MM.1S (cell line): ENCODE results near the gene CCDC152.

Experiments used
- DNase-seq: peaks from one replicate; pipeline ENCODE4 v3.0.0-alpha.2; 2015
- H2AFZ ChIP-seq: fragments of 300-600 bp; sonication (generic); 2 replicates; pipeline ENCODE4 v1.6.0; 2016; ENCODE audit warnings: antibody characterized with exemption, low read length
- H3F3A ChIP-seq: fragments of 300-600 bp; sonication (generic); 2 replicates; pipeline ENCODE4 v1.6.1; 2016; ENCODE audit warnings: mild to moderate bottlenecking, antibody characterized with exemption, low read length, moderate library complexity, mixed read lengths; ENCODE audit not compliant: insufficient read depth
- H3K27ac ChIP-seq: fragments of 300-600 bp; sonication (generic); 2 replicates; pipeline ENCODE4 v1.5.1; 2016; ENCODE audit warnings: mild to moderate bottlenecking, low read length
- H3K27me3 ChIP-seq: fragments of 300-600 bp; sonication (generic); replicated peaks from 2 replicates; pipeline ENCODE4 v1.6.0; 2016; ENCODE audit warnings: low read length; ENCODE audit not compliant: insufficient read depth
- H3K36me3 ChIP-seq: fragments of 300-600 bp; sonication (generic); replicated peaks from 2 replicates; pipeline ENCODE4 v1.6.1; 2016; ENCODE audit warnings: mild to moderate bottlenecking, low read length, mixed read lengths; ENCODE audit not compliant: insufficient read depth
- H3K4me1 ChIP-seq: fragments of 300-600 bp; sonication (generic); 2 replicates; pipeline ENCODE4 v1.6.1; 2016; ENCODE audit warnings: low read length, mixed read lengths
- H3K4me2 ChIP-seq: fragments of 300-600 bp; sonication (generic); 2 replicates; pipeline ENCODE4 v1.6.0; 2016; ENCODE audit warnings: low read depth, low read length
- H3K4me3 ChIP-seq: fragments of 300-600 bp; sonication (generic); 2 replicates; pipeline ENCODE4 v1.5.1; 2016; ENCODE audit warnings: low read length, mixed read lengths
- H3K79me2 ChIP-seq: fragments of 300-600 bp; sonication (generic); 2 replicates; pipeline ENCODE4 v1.6.1; 2016; ENCODE audit warnings: mixed run types, low read length, mixed read lengths
- H3K9ac ChIP-seq: fragments of 300-600 bp; sonication (generic); 2 replicates; pipeline ENCODE4 v1.6.1; 2016; ENCODE audit warnings: low read length, mixed read lengths
- H3K9me2 ChIP-seq: fragments of 300-600 bp; sonication (generic); replicated peaks from 2 replicates; pipeline ENCODE4 v1.6.1; 2016; ENCODE audit warnings: mild to moderate bottlenecking, low read length, mixed read lengths; ENCODE audit not compliant: insufficient read depth
- H3K9me3 ChIP-seq: fragments of 300-600 bp; sonication (generic); replicated peaks from 2 replicates; pipeline ENCODE4 v1.6.1; 2016; ENCODE audit warnings: mild to moderate bottlenecking, low read length, mixed read lengths; ENCODE audit not compliant: insufficient read depth
- H4K20me1 ChIP-seq: fragments of 300-600 bp; sonication (generic); 2 replicates; pipeline ENCODE4 v1.6.1; 2016; ENCODE audit warnings: mild to moderate bottlenecking, low read length, moderate library complexity, mixed read lengths; ENCODE audit not compliant: insufficient read depth
- EZH2 ChIP-seq: fragments of 300-600 bp; sonication (generic); optimal IDR thresholded peaks from 2 replicates; pipeline ENCODE3; 2017; ENCODE audit warnings: low read depth, mild to moderate bottlenecking, antibody characterized with exemption, low read length, mixed read lengths
- EZH2phosphoT487 ChIP-seq: fragments of 300-600 bp; sonication (generic); IDR thresholded peaks from 2 replicates; pipeline ENCODE4 v1.6.1; 2018; ENCODE audit warnings: antibody characterized with exemption, low read length
- TF ChIP-seq, protein P1 (sequence below): fragments of 300-600 bp; sonication (generic); IDR thresholded peaks from 2 replicates; pipeline ENCODE4 v1.5.1; 2016; ENCODE audit warnings: antibody characterized with exemption, low read length, mixed read lengths

The CCDC152 gene

DNA sequence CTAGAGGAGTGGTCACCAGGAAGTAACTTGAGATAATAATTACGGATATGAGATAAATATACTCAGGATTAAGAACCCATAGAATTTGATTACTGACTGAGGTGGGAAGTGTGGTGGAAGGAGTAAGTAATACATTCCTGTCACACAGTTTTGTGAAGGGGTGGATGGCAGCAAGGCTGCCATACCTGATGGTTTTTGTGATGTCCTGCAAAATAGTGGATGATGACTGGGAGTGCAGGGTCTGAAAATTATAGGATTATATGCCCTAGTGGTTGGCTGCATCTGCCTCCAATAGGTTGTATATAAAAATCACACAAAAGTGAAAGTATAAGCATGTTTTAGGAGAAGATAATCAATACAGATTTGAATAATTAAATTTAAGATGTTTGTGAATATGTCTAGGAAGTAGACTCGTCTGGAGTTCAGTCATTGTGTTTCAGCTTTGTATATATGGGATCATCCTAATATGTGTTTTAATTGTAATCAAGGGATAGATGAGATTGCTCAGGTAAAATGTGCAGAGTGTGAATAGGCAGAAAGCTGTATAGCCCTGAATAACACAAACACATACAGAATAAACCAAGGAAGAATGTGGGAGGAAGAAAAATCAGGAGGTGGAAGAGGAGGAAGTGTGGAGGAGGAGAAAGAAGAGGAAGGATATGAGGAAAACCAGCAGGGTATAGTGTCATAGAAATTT is 49.5 kb downstream of the CCDC152 start:
- no peaks in the 10 kb centered on the region for H3F3A ChIP-seq
- no peaks in the 10 kb centered on the region for H3K9me3 ChIP-seq
- H3K36me3 ChIP-seq = no peaks in the 10 kb centered on the region
- H3K9me2 ChIP-seq = no peaks in the 10 kb centered on the region
- H3K27me3 ChIP-seq = no peaks in the 10 kb centered on the region
- TF ChIP-seq EZH2 (no peak), EZH2phosphoT487 (no peak)
- TF ChIP-seq, protein P1, sequence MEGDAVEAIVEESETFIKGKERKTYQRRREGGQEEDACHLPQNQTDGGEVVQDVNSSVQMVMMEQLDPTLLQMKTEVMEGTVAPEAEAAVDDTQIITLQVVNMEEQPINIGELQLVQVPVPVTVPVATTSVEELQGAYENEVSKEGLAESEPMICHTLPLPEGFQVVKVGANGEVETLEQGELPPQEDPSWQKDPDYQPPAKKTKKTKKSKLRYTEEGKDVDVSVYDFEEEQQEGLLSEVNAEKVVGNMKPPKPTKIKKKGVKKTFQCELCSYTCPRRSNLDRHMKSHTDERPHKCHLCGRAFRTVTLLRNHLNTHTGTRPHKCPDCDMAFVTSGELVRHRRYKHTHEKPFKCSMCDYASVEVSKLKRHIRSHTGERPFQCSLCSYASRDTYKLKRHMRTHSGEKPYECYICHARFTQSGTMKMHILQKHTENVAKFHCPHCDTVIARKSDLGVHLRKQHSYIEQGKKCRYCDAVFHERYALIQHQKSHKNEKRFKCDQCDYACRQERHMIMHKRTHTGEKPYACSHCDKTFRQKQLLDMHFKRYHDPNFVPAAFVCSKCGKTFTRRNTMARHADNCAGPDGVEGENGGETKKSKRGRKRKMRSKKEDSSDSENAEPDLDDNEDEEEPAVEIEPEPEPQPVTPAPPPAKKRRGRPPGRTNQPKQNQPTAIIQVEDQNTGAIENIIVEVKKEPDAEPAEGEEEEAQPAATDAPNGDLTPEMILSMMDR = no peak
- H2AFZ ChIP-seq = no peak overlapping the region
- DNase-seq = no peak
- no peaks in the 10 kb centered on the region for H3K79me2 ChIP-seq
- no peaks in the 10 kb centered on the region for H3K4me1 ChIP-seq
- H3K4me2 ChIP-seq = no peak overlapping the region
- H4K20me1 ChIP-seq = no peaks in the 10 kb centered on the region
- H3K27ac ChIP-seq = no peak overlapping the region
- no peak overlapping the region for H3K9ac ChIP-seq
- H3K4me3 ChIP-seq = no peak overlapping the region

GRCh38 chr5:42806701-42807262 is 50.2 kb downstream of the CCDC152 start:
- no peaks in the 10 kb centered on the region for H4K20me1 ChIP-seq
- no peaks in the 10 kb centered on the region for H3K27me3 ChIP-seq
- H3K9me2 ChIP-seq = no peaks in the 10 kb centered on the region
- H2AFZ ChIP-seq = no peak overlapping the region
- no peaks in the 10 kb centered on the region for H3K79me2 ChIP-seq
- no peak overlapping the region for H3K27ac ChIP-seq
- H3K9ac ChIP-seq = no peak overlapping the region
- no peaks in the 10 kb centered on the region for H3K4me1 ChIP-seq
- no peak overlapping the region for H3K4me2 ChIP-seq
- no peak overlapping the region for H3K4me3 ChIP-seq
- TF ChIP-seq, protein P1 = no peak
- TF ChIP-seq EZH2 = no peak
- TF ChIP-seq EZH2phosphoT487 = no peak
- H3K36me3 ChIP-seq = no peaks in the 10 kb centered on the region
- no peaks in the 10 kb centered on the region for H3F3A ChIP-seq
- no peaks in the 10 kb centered on the region for H3K9me3 ChIP-seq
- DNase-seq = no peak

DNA sequence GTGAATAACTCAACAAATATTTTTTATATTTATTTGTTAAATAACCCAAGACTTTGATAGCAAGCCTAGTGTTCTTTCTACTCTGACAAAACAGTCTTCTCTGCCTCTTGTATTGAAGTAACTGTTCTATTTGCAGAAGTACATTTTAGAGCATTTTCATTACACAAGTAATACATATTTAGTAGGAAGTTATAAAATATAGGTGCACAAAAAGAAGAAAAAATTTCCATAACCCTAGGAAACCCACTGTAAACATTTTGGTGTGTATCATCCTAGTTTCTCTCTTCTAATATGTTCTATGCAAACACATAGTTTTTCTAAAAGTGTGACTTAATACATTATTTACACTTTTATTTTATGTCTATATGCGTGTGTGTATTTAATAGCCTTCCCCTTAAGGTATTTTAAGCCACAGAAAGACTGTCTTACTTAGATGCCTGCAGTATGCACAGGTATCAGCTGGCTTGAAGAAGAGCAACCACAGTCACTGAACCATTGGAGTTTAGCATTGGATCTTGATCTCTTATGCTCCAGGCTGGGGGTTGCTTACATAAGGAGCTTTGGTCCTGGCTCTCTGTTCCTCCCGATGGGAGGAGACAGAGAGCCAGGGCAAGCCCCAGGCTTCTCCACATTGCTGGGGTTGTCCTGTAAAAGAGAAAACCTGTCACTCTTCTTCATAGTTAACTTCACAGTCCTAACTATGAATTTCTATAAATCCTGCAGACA is 51.3 kb downstream of the CCDC152 start:
- no peak overlapping the region for H3K9ac ChIP-seq
- H3K79me2 ChIP-seq = no peaks in the 10 kb centered on the region
- TF ChIP-seq EZH2phosphoT487 (no peak), EZH2 (no peak)
- TF ChIP-seq, protein P1 = no peak
- H3K9me3 ChIP-seq = no peaks in the 10 kb centered on the region
- no peaks in the 10 kb centered on the region for H3K36me3 ChIP-seq
- no peaks in the 10 kb centered on the region for H3F3A ChIP-seq
- no peaks in the 10 kb centered on the region for H3K4me1 ChIP-seq
- no peak overlapping the region for H3K4me3 ChIP-seq
- no peaks in the 10 kb centered on the region for H4K20me1 ChIP-seq
- H3K27me3 ChIP-seq = no peaks in the 10 kb centered on the region
- no peak overlapping the region for H3K27ac ChIP-seq
- no peak overlapping the region for H3K4me2 ChIP-seq
- no peaks in the 10 kb centered on the region for H3K9me2 ChIP-seq
- H2AFZ ChIP-seq = no peak overlapping the region
- no peak for DNase-seq
